H1 (cell line): ENCODE results near the gene TNS3. TPM values are rescaled to one million over a fixed set of nuclear protein-coding genes. Genes with fewer than 3 reads are reported as not detected.

Experiments
- polyA plus RNA-seq, 7 experiments: library from polyadenylated mRNA; depleted of rRNA in 3 of 7; stranded (reverse) in 5 of 7; unstranded in 2 of 7; fragments of >200 nt in 5 of 7; fragments of 200-250 nt in 2 of 7; gene quantifications; 1 replicate in 5 of 7; 2 replicates in 1 of 7; 4 replicates in 1 of 7; pipeline versions ENCODE4 v1.2.1 to v1.2.3, GENCODE V29; 2011 to 2013; ENCODE audit warnings: missing spikeins in 2 of 7, mixed read lengths in 2 of 7
- total RNA-seq: library from RNA; stranded (reverse); fragmentation: NEBNext Ultra II Directional; extraction: Animal tissue kit (Norgen Biotek cat#: 25700); gene quantifications from 2 replicates; pipeline ENCODE4 v1.2.1, GENCODE V29; 2021
- TF ChIP-seq, protein P1 (sequence below): fragments of 300-600 bp; sonication (generic); IDR thresholded peaks from 2 replicates; pipeline ENCODE4 v1.7.1; 2012; ENCODE audit warnings: low read length, moderate library complexity, mild to moderate bottlenecking, inconsistent platforms; ENCODE audit not compliant: insufficient replicate concordance

Gene TNS3
- total and polyA plus RNA-seq, 2 of the 8 experiments (the other 6 are each of a cell fraction or from before 2014, with no cell fraction given), result 11.9 to 24.2 TPM

DNA sequence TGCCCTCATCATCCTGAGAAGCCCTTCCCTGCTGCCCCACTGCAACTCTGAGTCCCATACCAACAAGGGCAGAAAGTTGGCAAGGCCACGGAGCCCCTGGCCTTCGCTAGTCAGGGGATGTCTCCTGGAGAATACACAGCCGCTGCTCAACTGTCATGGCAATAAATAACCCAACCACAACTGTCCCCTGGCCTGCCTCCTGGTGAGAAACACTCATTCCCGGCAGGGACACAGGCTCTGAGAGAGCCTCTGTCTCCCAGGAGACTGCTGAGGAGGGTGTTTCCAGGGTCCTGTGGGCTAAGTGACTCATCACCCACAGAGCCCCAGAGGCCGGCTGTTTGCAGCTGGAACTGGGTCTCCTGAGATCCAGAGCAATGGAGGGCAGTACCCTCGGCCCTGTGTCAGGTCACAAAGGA is 354.1 kb downstream of the TNS3 start (continued):
- TF ChIP-seq, protein P1, sequence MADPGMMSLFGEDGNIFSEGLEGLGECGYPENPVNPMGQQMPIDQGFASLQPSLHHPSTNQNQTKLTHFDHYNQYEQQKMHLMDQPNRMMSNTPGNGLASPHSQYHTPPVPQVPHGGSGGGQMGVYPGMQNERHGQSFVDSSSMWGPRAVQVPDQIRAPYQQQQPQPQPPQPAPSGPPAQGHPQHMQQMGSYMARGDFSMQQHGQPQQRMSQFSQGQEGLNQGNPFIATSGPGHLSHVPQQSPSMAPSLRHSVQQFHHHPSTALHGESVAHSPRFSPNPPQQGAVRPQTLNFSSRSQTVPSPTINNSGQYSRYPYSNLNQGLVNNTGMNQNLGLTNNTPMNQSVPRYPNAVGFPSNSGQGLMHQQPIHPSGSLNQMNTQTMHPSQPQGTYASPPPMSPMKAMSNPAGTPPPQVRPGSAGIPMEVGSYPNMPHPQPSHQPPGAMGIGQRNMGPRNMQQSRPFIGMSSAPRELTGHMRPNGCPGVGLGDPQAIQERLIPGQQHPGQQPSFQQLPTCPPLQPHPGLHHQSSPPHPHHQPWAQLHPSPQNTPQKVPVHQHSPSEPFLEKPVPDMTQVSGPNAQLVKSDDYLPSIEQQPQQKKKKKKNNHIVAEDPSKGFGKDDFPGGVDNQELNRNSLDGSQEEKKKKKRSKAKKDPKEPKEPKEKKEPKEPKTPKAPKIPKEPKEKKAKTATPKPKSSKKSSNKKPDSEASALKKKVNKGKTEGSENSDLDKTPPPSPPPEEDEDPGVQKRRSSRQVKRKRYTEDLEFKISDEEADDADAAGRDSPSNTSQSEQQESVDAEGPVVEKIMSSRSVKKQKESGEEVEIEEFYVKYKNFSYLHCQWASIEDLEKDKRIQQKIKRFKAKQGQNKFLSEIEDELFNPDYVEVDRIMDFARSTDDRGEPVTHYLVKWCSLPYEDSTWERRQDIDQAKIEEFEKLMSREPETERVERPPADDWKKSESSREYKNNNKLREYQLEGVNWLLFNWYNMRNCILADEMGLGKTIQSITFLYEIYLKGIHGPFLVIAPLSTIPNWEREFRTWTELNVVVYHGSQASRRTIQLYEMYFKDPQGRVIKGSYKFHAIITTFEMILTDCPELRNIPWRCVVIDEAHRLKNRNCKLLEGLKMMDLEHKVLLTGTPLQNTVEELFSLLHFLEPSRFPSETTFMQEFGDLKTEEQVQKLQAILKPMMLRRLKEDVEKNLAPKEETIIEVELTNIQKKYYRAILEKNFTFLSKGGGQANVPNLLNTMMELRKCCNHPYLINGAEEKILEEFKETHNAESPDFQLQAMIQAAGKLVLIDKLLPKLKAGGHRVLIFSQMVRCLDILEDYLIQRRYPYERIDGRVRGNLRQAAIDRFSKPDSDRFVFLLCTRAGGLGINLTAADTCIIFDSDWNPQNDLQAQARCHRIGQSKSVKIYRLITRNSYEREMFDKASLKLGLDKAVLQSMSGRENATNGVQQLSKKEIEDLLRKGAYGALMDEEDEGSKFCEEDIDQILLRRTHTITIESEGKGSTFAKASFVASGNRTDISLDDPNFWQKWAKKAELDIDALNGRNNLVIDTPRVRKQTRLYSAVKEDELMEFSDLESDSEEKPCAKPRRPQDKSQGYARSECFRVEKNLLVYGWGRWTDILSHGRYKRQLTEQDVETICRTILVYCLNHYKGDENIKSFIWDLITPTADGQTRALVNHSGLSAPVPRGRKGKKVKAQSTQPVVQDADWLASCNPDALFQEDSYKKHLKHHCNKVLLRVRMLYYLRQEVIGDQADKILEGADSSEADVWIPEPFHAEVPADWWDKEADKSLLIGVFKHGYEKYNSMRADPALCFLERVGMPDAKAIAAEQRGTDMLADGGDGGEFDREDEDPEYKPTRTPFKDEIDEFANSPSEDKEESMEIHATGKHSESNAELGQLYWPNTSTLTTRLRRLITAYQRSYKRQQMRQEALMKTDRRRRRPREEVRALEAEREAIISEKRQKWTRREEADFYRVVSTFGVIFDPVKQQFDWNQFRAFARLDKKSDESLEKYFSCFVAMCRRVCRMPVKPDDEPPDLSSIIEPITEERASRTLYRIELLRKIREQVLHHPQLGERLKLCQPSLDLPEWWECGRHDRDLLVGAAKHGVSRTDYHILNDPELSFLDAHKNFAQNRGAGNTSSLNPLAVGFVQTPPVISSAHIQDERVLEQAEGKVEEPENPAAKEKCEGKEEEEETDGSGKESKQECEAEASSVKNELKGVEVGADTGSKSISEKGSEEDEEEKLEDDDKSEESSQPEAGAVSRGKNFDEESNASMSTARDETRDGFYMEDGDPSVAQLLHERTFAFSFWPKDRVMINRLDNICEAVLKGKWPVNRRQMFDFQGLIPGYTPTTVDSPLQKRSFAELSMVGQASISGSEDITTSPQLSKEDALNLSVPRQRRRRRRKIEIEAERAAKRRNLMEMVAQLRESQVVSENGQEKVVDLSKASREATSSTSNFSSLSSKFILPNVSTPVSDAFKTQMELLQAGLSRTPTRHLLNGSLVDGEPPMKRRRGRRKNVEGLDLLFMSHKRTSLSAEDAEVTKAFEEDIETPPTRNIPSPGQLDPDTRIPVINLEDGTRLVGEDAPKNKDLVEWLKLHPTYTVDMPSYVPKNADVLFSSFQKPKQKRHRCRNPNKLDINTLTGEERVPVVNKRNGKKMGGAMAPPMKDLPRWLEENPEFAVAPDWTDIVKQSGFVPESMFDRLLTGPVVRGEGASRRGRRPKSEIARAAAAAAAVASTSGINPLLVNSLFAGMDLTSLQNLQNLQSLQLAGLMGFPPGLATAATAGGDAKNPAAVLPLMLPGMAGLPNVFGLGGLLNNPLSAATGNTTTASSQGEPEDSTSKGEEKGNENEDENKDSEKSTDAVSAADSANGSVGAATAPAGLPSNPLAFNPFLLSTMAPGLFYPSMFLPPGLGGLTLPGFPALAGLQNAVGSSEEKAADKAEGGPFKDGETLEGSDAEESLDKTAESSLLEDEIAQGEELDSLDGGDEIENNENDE, result no peak
- TF ChIP-seq, all 59 proteins: peak for 0
